Gastrocnemius medialis (tissue), 4 donors: ENCODE results near the gene PPIE. TPM values are rescaled to one million over a fixed set of nuclear protein-coding genes. Genes with fewer than 3 reads are reported as not detected.

ENCODE experiments used
- ATAC-seq, 2 donors: fragments of 150-250 bp; one replicate each; pipeline ENCODE4 v1.9.1; 2016
- DNase-seq, 2 donors: peaks; one replicate each; pipeline ENCODE4 v3.0.0-alpha.2; 2019
- H3K27ac ChIP-seq, 4 donors: fragments of 200-600 bp; sonication (generic); 1 replicate in 1 of 4; 2 replicates in 3 of 4; pipeline ENCODE4 v1.5.1; 2016 to 2018; ENCODE audit warnings: mild to moderate bottlenecking in 2 of 4, moderate library complexity in 1 of 4
- H3K27me3 ChIP-seq, 3 donors: fragments of 200-600 bp; sonication (generic) in 2 of 3; 1 replicate in 1 of 3; 2 replicates in 2 of 3; pipeline versions ENCODE4 v1.5.1 to v1.6.0; 2016 to 2019; ENCODE audit warnings: mild to moderate bottlenecking in 1 of 3, moderate library complexity in 1 of 3
- H3K36me3 ChIP-seq, 2 donors: fragments of 200-600 bp; sonication (generic) in 1 of 2; one replicate each; pipeline ENCODE4 v1.5.1; 2017 to 2018
- H3K4me1 ChIP-seq, 2 donors: fragments of 200-600 bp; sonication (generic) in 1 of 2; one replicate each; pipeline ENCODE4 v1.5.1; 2016 to 2017; ENCODE audit warnings: mild to moderate bottlenecking in 2 of 2
- H3K4me3 ChIP-seq, 4 donors: fragments of 200-600 bp; sonication (generic) in 3 of 4; 1 replicate in 1 of 4; 2 replicates in 3 of 4; pipeline ENCODE4 v1.5.1; 2016 to 2019; ENCODE audit warnings: mild to moderate bottlenecking in 2 of 4
- H3K9me3 ChIP-seq, 3 donors: fragments of 200-600 bp; sonication (generic) in 2 of 3; 1 replicate in 1 of 3; 2 replicates in 2 of 3; pipeline ENCODE4 v1.5.1; 2016 to 2019
- CTCF ChIP-seq, 5 experiments: fragments of 450-650 bp in 3 of 5; fragments of 200-600 bp in 2 of 5; sonication (generic) in 2 of 5; IDR thresholded peaks in 4 of 5; conservative IDR thresholded peaks in 1 of 5; 1 replicate in 4 of 5; 2 replicates in 1 of 5; pipeline ENCODE4 v1.5.1; 2016 to 2019; ENCODE audit warnings: antibody characterized with exemption in 5 of 5, mild to moderate bottlenecking in 3 of 5, moderate library complexity in 3 of 5
- POLR2A ChIP-seq, 2 donors: fragments of 450-650 bp; IDR thresholded peaks; one replicate each; pipeline ENCODE4 v1.6.1; 2017; ENCODE audit warnings: antibody characterized with exemption in 2 of 2, mild to moderate bottlenecking in 2 of 2, moderate library complexity in 2 of 2
- in situ Hi-C, 4 donors: fragments of 200-750 bp; cut with MboI; loops; one replicate each; pipeline versions ENCODE4 v1.15.0 to v1.8.0; 2017; ENCODE audit warnings: low sequenced_read_pairs in 4 of 4
- intact Hi-C: fragments of 100-400 bp; cut with DNase I; formaldehyde crosslinking; loops from one replicate; pipeline ENCODE4 v1.15.1; 2023; ENCODE audit warnings: low total_unique reads
- total RNA-seq, 4 donors: library from RNA; depleted of rRNA; stranded (reverse); fragments of >200 nt; gene quantifications; one replicate each; pipeline versions ENCODE4 v1.1.0 to v1.2.3, GENCODE V29; 2016

Gene PPIE
- total RNA-seq = 10 to 100 TPM; 22.9 to 30.1 (median 27.2) TPM

- H3K4me3 ChIP-seq = peak within 1 kb of the TSS; percentile 77 to 88 (median 82)
Observed at GRCh38 chr1:39738622-39739366, at the start of gene PPIE. Gene PPIE, plus strand, starts transcription at chr1:39738882. Its CDS starts 19 bp downstream, at chr1:39738901.

GRCh38 chr1:39689214-39689613 lies 49.5 kb upstream of the PPIE start:
- intact Hi-C loops (no loop called here), in situ Hi-C loops (no loop called here)
- no peaks in the 10 kb centered on the region for H3K9me3 ChIP-seq
- H3K27me3 ChIP-seq = peaks cover 0 to 10% (median 4%) of the 10 kb centered on the region in 3 donors
- H3K27ac ChIP-seq = no peak overlapping the region
- no peak overlapping the region for H3K4me3 ChIP-seq
- TF ChIP-seq POLR2A (IDR thresholded peaks at IDR 0.05) (no peak), CTCF (IDR thresholded peaks at IDR 0.05 in 4 of 5, conservative IDR thresholded peaks at IDR 0.05 in 1 of 5) (no peak)
- peaks cover 24 to 26% of the 10 kb centered on the region in 2 donors for H3K4me1 ChIP-seq
- no peak for ATAC-seq
- DNase-seq = no peak
- H3K36me3 ChIP-seq = no peaks in the 10 kb centered on the region

More at GRCh38 chr1:39738622-39739366, at the start of gene PPIE:
- Histone ChIP-seq H3K36me3 (peaks cover 0 to 38% of the 10 kb centered on the region in 2 donors), H3K27ac (peak within 1 kb of the TSS; percentile 75 to 86 (median 84)), H3K9me3 (no peaks in the 10 kb centered on the region), H3K27me3 (no peaks in the 10 kb centered on the region), H3K4me1 (peaks cover 17 to 25% of the 10 kb centered on the region in 2 donors)
- in situ Hi-C loops (no loop called here), intact Hi-C loops (no loop called here)
- DNase-seq (peak; percentile 88 to 90), ATAC-seq (peak; percentile 96)
- no peak for TF ChIP-seq CTCF (IDR thresholded peaks at IDR 0.05 in 4 of 5, conservative IDR thresholded peaks at IDR 0.05 in 1 of 5)
- TF ChIP-seq POLR2A (IDR thresholded peaks at IDR 0.05) = peak; percentile 34 to 50

GRCh38 chr1:39689635-39690034 lies 49.0 kb upstream of the PPIE start:
- no peak overlapping the region for H3K27ac ChIP-seq
- in situ Hi-C loops (no loop called here), intact Hi-C loops (no loop called here)
- H3K27me3 ChIP-seq = peaks cover 0 to 7% (median 0%) of the 10 kb centered on the region in 3 donors
- H3K36me3 ChIP-seq = no peaks in the 10 kb centered on the region
- TF ChIP-seq CTCF (IDR thresholded peaks at IDR 0.05 in 4 of 5, conservative IDR thresholded peaks at IDR 0.05 in 1 of 5) (no peak), POLR2A (IDR thresholded peaks at IDR 0.05) (no peak)
- DNase-seq = no peak
- H3K9me3 ChIP-seq = no peaks in the 10 kb centered on the region
- H3K4me1 ChIP-seq = peaks cover 28 to 30% of the 10 kb centered on the region in 2 donors
- no peak for ATAC-seq
- no peak overlapping the region for H3K4me3 ChIP-seq

- DNase-seq (no peak), ATAC-seq (no peak)
- no peak overlapping the region for H3K27ac ChIP-seq
- intact Hi-C loops = no loop called here
- TF ChIP-seq POLR2A (IDR thresholded peaks at IDR 0.05) = no peak
- TF ChIP-seq CTCF (IDR thresholded peaks at IDR 0.05 in 4 of 5, conservative IDR thresholded peaks at IDR 0.05 in 1 of 5) = no peak
- no peaks in the 10 kb centered on the region for H3K36me3 ChIP-seq
- in situ Hi-C loops = no loop called here
- H3K4me3 ChIP-seq = no peak overlapping the region
- H3K4me1 ChIP-seq = peaks cover 34 to 36% of the 10 kb centered on the region in 2 donors
- H3K9me3 ChIP-seq = no peaks in the 10 kb centered on the region
- peaks cover 0 to 4% (median 0%) of the 10 kb centered on the region in 3 donors for H3K27me3 ChIP-seq
Observed at GRCh38 chr1:39690225-39690624, 48.5 kb upstream of the PPIE start.
